ENCODE results near the gene PSEN1. TPM values are rescaled to one million over a fixed set of nuclear protein-coding genes. Genes with fewer than 3 reads are reported as not detected.

The PSEN1 gene
- total RNA-seq, 1 donor from 2014 or later: 63.9 TPM

GRCh38 chr14:73237219-73237785 lies 101.0 kb downstream of the PSEN1 start, which contains the start of gene PAPLN:
Gene PAPLN (plus strand): TSS chr14:73237506. CDS start chr14:73239779, 2,273 bp downstream.
- Histone ChIP-seq H3K4me1 (peaks cover 55% of the 10 kb centered on the region), H3K27ac (no peak within 1 kb of the TSS)
- TF ChIP-seq CTCF (IDR thresholded peaks at IDR 0.05): no peak

DNA sequence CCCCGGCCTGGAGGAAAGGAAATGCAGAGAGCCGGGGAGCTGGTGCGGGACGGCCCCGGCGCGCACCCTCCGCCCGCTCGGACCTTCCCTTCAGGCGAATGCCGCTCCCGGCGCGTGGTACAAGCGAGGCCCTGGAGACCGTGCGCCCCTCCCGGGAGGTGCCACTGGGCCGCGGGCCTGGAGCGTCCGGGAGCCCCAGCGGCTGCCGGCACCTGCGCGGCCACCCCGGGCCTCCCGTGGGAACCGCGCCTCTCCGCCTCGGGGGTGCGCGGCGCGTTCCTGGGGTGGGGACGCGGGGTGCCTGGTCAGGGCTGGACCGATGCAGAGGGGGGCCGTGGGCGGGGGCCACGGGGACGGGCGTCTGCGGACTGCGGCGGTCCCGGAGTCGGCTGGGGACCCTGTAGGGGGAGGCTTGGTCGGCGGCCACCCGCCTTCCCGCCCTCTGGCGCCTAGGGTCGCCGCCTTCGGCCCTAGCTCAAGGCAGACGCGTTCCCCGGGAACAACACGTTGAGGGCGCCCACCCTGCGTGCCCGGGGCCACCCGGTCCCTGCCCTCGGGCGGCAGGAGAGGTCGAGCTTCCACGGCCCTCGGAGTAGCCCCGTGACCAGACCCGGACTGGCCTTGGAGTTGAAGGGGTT lies 101.6 kb downstream of the PSEN1 start:
- H3K4me1 ChIP-seq: peaks cover 53% of the 10 kb centered on the region
- intact Hi-C loops (cut with DNase I): no loop called here
- no peaks in the 10 kb centered on the region for H3K9me3 ChIP-seq
- no peak overlapping the region for H3K27ac ChIP-seq
- ATAC-seq (peak; percentile 33), DNase-seq (no peak)
- no peak for TF ChIP-seq CTCF (IDR thresholded peaks at IDR 0.05)
- no peaks in the 10 kb centered on the region for H3K36me3 ChIP-seq
- H3K27me3 ChIP-seq: peaks cover 14% of the 10 kb centered on the region
- H3K4me3 ChIP-seq: peak overlapping the region; percentile 56

More at GRCh38 chr14:73237219-73237785, 101.0 kb downstream of the PSEN1 start, which contains the start of gene PAPLN:
- Histone ChIP-seq H3K27me3 (peaks cover 14% of the 10 kb centered on the region), H3K36me3 (no peaks in the 10 kb centered on the region), H3K4me3 (peak within 1 kb of the TSS; percentile 56), H3K9me3 (no peaks in the 10 kb centered on the region)
- DNase-seq: no peak
- intact Hi-C loops (cut with DNase I): no loop called here
- peak; percentile 71 for ATAC-seq

DNA sequence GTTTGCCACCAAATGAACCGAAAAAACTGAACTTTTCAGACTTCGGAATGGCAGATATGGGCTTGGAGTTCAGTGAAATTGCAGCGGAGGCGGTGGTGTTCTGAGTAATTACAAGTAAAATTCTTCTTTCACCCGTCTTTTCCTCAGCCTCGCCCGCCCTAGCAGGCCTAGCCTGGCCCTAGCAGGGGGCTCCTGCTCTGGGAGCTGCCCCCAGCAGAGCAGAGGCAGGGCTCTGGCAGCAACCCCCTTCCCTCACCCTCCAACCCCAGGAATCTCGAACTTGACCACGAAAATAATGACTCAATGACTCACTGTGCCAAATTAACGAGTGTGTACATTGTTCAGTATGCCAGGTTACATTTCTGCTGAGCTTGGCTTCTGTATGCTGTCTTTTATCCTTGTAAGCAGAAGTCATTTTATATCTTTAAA lies 102.1 kb downstream of the PSEN1 start:
- no peak overlapping the region for H3K27ac ChIP-seq
- H3K4me3 ChIP-seq: peak overlapping the region; percentile 56
- peaks cover 14% of the 10 kb centered on the region for H3K27me3 ChIP-seq
- intact Hi-C loops (cut with DNase I): no loop called here
- ATAC-seq: no peak
- no peaks in the 10 kb centered on the region for H3K36me3 ChIP-seq
- no peak for TF ChIP-seq CTCF (IDR thresholded peaks at IDR 0.05)
- H3K9me3 ChIP-seq: no peaks in the 10 kb centered on the region
- DNase-seq: no peak
- peaks cover 53% of the 10 kb centered on the region for H3K4me1 ChIP-seq

- no peaks in the 10 kb centered on the region for H3K36me3 ChIP-seq
- no peak for ATAC-seq
- peaks cover 14% of the 10 kb centered on the region for H3K27me3 ChIP-seq
- H3K27ac ChIP-seq: no peak overlapping the region
- H3K9me3 ChIP-seq: no peaks in the 10 kb centered on the region
- DNase-seq: no peak
- intact Hi-C loops (cut with DNase I): no loop called here
- H3K4me3 ChIP-seq: peak overlapping the region; percentile 43
- H3K4me1 ChIP-seq: peaks cover 53% of the 10 kb centered on the region
- no peak for TF ChIP-seq CTCF (IDR thresholded peaks at IDR 0.05)
Measured at GRCh38 chr14:73238941-73239340, 102.6 kb downstream of the PSEN1 start.

DNA sequence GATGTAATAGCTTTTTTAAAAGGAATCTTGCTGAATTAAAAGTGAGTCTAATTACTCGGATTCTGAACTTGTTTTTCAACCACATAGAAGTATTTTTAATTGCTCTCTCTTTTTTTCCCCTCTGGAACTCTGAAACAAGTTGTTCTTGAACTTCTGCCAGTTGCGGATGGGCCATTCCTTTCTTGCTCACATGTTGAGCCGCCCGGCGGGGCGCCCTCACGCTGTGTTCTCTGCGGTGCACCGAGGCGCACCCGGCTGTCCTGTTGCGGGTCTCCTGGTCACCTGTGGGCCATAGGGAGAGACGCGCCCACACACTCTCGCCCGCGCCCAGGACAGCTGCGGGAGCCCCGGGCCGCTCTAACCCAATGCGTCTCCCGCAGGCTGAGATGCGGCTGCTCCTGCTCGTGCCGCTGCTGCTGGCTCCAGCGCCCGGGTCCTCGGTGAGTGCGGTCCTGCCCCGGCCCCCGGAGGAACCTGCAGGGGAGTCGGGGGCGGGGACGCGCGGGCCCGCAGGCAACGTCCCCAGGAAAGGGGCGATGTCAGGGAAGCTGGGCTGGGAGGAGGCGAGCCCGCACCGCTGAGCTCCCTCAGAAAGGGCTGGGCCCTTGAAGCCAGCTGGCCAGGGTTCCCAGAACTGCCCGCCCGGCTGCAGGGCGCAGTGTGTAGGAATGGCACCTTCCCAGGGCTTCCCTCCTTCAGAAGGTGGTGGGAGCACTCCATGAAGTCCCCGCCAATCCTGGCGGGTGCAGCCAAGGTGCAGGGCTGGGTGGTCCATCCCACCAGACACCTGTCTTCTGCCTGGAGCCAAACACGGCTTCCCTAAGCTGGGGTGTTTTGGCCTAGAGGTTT lies 103.3 kb downstream of the PSEN1 start:
- Histone ChIP-seq H3K4me3 (peak overlapping the region; percentile 43), H3K9me3 (no peaks in the 10 kb centered on the region), H3K27ac (no peak overlapping the region), H3K4me1 (peaks cover 53% of the 10 kb centered on the region), H3K36me3 (no peaks in the 10 kb centered on the region), H3K27me3 (peaks cover 14% of the 10 kb centered on the region)
- intact Hi-C loops (cut with DNase I): no loop called here
- no peak for DNase-seq
- peak; percentile 9 for ATAC-seq
- TF ChIP-seq CTCF (IDR thresholded peaks at IDR 0.05): no peak

Data from upper lobe of right lung (tissue), 1 donor.